Measurements from ENCODE around the gene DNMT3A.

The DNMT3A gene

DNA sequence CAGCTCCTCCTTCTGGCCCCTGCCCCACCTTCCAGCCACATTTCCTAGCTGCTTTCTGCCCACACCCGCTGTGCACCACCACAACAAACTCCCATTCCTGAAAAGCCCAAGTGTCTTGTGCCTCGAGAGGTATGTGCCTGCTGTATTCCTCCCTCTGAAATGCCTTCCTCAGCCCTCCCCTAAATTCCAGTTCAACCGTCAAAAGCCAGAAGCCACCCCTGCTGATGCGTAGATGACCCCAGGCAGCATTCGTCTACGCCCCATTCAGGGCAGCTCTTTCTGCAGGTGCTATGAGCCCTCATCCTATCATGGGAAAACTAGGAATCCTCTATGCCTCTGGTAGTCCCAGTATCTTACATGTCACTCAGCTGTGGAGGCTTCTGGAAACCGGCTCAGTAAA lies 71.7 kb downstream of the DNMT3A start:
- no peak overlapping the region for H2AK5ac ChIP-seq (ENCODE audit: low read depth, low read length)
- H2BK120ac ChIP-seq (ENCODE audit: low read depth, low read length) = no peak overlapping the region
- no peak overlapping the region for H2BK15ac ChIP-seq (ENCODE audit: low read length)
- WGBS, 2 donors (ENCODE audit: extremely low coverage in 2 of 2, insufficient read length in 2 of 2, insufficient replicate concordance in 1 of 2) = no CpG with 5 or more reads among the region's 7 CpGs
- H3K4ac ChIP-seq (ENCODE audit: low read length) = no peak overlapping the region
- no peak overlapping the region for H2AFZ ChIP-seq (ENCODE audit: low read length)
- no peak overlapping the region for H3K4me3 ChIP-seq (ENCODE audit: low read length in 2 of 2)
- H2BK5ac ChIP-seq (ENCODE audit: low read length) = no peak overlapping the region
- no peak overlapping the region for H3K9ac ChIP-seq (ENCODE audit: low read depth, low read length, poor library complexity)
- H4K8ac ChIP-seq (ENCODE audit: low read depth, low read length) = no peak overlapping the region
- no peaks in the 10 kb centered on the region for H3K27me3 ChIP-seq (ENCODE audit: control insufficient read depth in 3 of 3, insufficient read depth in 3 of 3, low read depth in 1 of 3, low read length in 3 of 3)
- H3K4me1 ChIP-seq (ENCODE audit: control insufficient read depth in 2 of 2, insufficient read depth in 1 of 2, low read depth in 1 of 2, low read length in 2 of 2) = peaks cover 4 to 21% of the 10 kb centered on the region in 2 donors
- H2BK12ac ChIP-seq (ENCODE audit: low read length) = no peak overlapping the region
- no peaks in the 10 kb centered on the region for H3K36me3 ChIP-seq (replicated peaks in 1 of 2; ENCODE audit: control insufficient read depth in 2 of 2, insufficient read depth in 2 of 2, low read length in 2 of 2)
- H3K9me3 ChIP-seq (replicated peaks in 1 of 2; ENCODE audit: control insufficient read depth in 2 of 2, insufficient read depth in 1 of 2, low read depth in 1 of 2, low read length in 2 of 2) = no peaks in the 10 kb centered on the region
- no peaks in the 10 kb centered on the region for H3K79me1 ChIP-seq (ENCODE audit: low read depth, low read length)
- H3K14ac ChIP-seq (ENCODE audit: low read length) = no peak overlapping the region
- DNase-seq (ENCODE audit: low spot score) = no peak
- peak overlapping the region; percentile 71 for H3K27ac ChIP-seq (replicated peaks; ENCODE audit: low read length)
- H3K18ac ChIP-seq (ENCODE audit: low read length) = peak overlapping the region; percentile 92
- peak overlapping the region; percentile 26 for H3K4me2 ChIP-seq (ENCODE audit: insufficient read depth, low read length, poor library complexity, severe bottlenecking)
- H4K91ac ChIP-seq (ENCODE audit: low read depth, low read length, poor library complexity) = no peak overlapping the region
- H3K23ac ChIP-seq (ENCODE audit: low read depth, low read length, poor library complexity) = no peak overlapping the region

DNA sequence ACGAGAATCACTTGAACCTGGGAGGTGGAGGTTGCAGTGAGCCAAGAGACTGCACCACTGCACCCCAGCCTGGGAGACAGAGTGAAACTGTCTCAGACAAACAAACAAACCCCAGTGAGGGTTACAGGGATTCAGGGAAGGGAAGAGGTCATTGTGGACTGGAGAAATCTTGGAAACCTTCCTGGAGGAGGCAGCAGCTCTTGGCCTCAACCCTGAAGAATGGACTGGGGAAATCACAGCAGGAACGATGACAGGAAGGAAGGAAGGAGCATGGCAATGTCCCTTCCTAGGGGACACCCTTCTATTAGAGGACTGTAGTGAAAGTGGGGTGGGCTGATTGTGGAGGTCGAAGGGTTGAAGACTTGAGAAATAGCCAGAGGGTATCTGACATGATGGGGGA lies 72.5 kb downstream of the DNMT3A start:
- no CpG with 5 or more reads among the region's 3 CpGs for WGBS, 2 donors (ENCODE audit: extremely low coverage in 2 of 2, insufficient read length in 2 of 2, insufficient replicate concordance in 1 of 2)
- Histone ChIP-seq H4K91ac (ENCODE audit: low read depth, low read length, poor library complexity) (no peak overlapping the region), H3K4ac (ENCODE audit: low read length) (no peak overlapping the region), H4K8ac (ENCODE audit: low read depth, low read length) (no peak overlapping the region), H2BK12ac (ENCODE audit: low read length) (no peak overlapping the region), H2BK15ac (ENCODE audit: low read length) (no peak overlapping the region), H3K27ac (replicated peaks; ENCODE audit: low read length) (no peak overlapping the region), H2BK5ac (ENCODE audit: low read length) (no peak overlapping the region), H3K14ac (ENCODE audit: low read length) (no peak overlapping the region), H3K4me2 (ENCODE audit: insufficient read depth, low read length, poor library complexity, severe bottlenecking) (no peak overlapping the region), H3K27me3 (ENCODE audit: control insufficient read depth in 3 of 3, insufficient read depth in 3 of 3, low read depth in 1 of 3, low read length in 3 of 3) (no peaks in the 10 kb centered on the region), H2AK5ac (ENCODE audit: low read depth, low read length) (no peak overlapping the region), H2AFZ (ENCODE audit: low read length) (no peak overlapping the region), H3K23ac (ENCODE audit: low read depth, low read length, poor library complexity) (no peak overlapping the region), H3K4me1 (ENCODE audit: control insufficient read depth in 2 of 2, insufficient read depth in 1 of 2, low read depth in 1 of 2, low read length in 2 of 2) (peaks cover 4 to 24% of the 10 kb centered on the region in 2 donors), H3K9ac (ENCODE audit: low read depth, low read length, poor library complexity) (no peak overlapping the region), H2BK120ac (ENCODE audit: low read depth, low read length) (peak overlapping the region; percentile 13), H3K36me3 (replicated peaks in 1 of 2; ENCODE audit: control insufficient read depth in 2 of 2, insufficient read depth in 2 of 2, low read length in 2 of 2) (no peaks in the 10 kb centered on the region), H3K4me3 (ENCODE audit: low read length in 2 of 2) (no peak overlapping the region), H3K79me1 (ENCODE audit: low read depth, low read length) (no peaks in the 10 kb centered on the region), H3K18ac (ENCODE audit: low read length) (peak overlapping the region; percentile 23), H3K9me3 (replicated peaks in 1 of 2; ENCODE audit: control insufficient read depth in 2 of 2, insufficient read depth in 1 of 2, low read depth in 1 of 2, low read length in 2 of 2) (no peaks in the 10 kb centered on the region)
- no peak for DNase-seq (ENCODE audit: low spot score)

DNA sequence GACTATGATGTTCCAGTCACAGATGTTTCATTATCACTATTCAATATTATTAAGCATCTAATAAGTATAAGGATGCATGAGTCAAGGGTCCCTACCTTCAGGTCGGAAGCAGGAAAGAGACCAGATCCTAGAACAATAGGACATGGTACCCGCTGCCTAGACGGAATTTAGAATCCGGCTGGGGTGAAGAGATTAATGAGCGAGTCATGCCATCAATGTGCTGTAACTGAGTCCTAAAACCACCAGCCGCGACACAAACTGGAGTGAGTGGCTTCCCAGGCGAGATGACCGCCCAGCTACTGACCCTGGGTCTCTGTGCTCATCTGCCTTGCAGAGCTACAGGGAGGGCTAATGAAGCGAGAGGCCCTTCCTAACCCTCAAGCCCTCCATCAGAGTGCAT lies 73.6 kb downstream of the DNMT3A start:
- no peak overlapping the region for H2BK12ac ChIP-seq (ENCODE audit: low read length)
- no peak overlapping the region for H3K23ac ChIP-seq (ENCODE audit: low read depth, low read length, poor library complexity)
- no peak overlapping the region for H4K8ac ChIP-seq (ENCODE audit: low read depth, low read length)
- H3K4me1 ChIP-seq (ENCODE audit: control insufficient read depth in 2 of 2, insufficient read depth in 1 of 2, low read depth in 1 of 2, low read length in 2 of 2) = peaks cover 9 to 25% of the 10 kb centered on the region in 2 donors
- H4K91ac ChIP-seq (ENCODE audit: low read depth, low read length, poor library complexity) = no peak overlapping the region
- no peak overlapping the region for H3K4me3 ChIP-seq (ENCODE audit: low read length in 2 of 2)
- H3K18ac ChIP-seq (ENCODE audit: low read length) = peak overlapping the region; percentile 86
- H3K27me3 ChIP-seq (ENCODE audit: control insufficient read depth in 3 of 3, insufficient read depth in 3 of 3, low read depth in 1 of 3, low read length in 3 of 3) = no peaks in the 10 kb centered on the region
- H2BK15ac ChIP-seq (ENCODE audit: low read length) = peak overlapping the region; percentile 8
- no peak overlapping the region for H3K14ac ChIP-seq (ENCODE audit: low read length)
- no peak overlapping the region for H3K4ac ChIP-seq (ENCODE audit: low read length)
- no peak for DNase-seq (ENCODE audit: low spot score)
- H3K79me1 ChIP-seq (ENCODE audit: low read depth, low read length) = no peaks in the 10 kb centered on the region
- H3K27ac ChIP-seq (replicated peaks; ENCODE audit: low read length) = no peak overlapping the region
- no peaks in the 10 kb centered on the region for H3K36me3 ChIP-seq (replicated peaks in 1 of 2; ENCODE audit: control insufficient read depth in 2 of 2, insufficient read depth in 2 of 2, low read length in 2 of 2)
- H3K9ac ChIP-seq (ENCODE audit: low read depth, low read length, poor library complexity) = no peak overlapping the region
- no peak overlapping the region for H3K4me2 ChIP-seq (ENCODE audit: insufficient read depth, low read length, poor library complexity, severe bottlenecking)
- no peaks in the 10 kb centered on the region for H3K9me3 ChIP-seq (replicated peaks in 1 of 2; ENCODE audit: control insufficient read depth in 2 of 2, insufficient read depth in 1 of 2, low read depth in 1 of 2, low read length in 2 of 2)
- H2BK120ac ChIP-seq (ENCODE audit: low read depth, low read length) = peak overlapping the region; percentile 84
- WGBS, 2 donors (ENCODE audit: extremely low coverage in 2 of 2, insufficient read length in 2 of 2, insufficient replicate concordance in 1 of 2) = no CpG with 5 or more reads among the region's 10 CpGs
- H2AK5ac ChIP-seq (ENCODE audit: low read depth, low read length) = peak overlapping the region; percentile 4
- no peak overlapping the region for H2AFZ ChIP-seq (ENCODE audit: low read length)
- peak overlapping the region; percentile 7 for H2BK5ac ChIP-seq (ENCODE audit: low read length)

DNA sequence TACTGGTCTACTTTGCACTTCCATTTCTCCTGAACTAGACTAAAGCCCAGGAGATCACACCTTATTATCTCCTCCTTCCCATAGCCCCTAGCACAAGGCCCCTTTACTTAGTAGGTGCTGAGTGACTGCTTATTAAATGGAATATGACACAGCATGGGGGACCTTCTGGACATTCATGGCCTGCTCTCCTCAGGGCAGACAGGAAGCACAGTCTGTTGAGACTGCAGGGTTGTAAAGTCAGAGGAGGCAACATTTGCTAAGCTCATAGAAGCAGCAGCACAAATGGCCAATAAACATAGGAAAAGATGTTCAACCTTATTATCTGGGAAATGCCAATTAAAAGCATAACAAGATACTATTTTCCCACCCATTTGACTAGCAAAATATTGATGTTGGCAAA lies 75.3 kb downstream of the DNMT3A start:
- Histone ChIP-seq H2BK120ac (ENCODE audit: low read depth, low read length) (no peak overlapping the region), H3K4me2 (ENCODE audit: insufficient read depth, low read length, poor library complexity, severe bottlenecking) (no peak overlapping the region), H2AFZ (ENCODE audit: low read length) (no peak overlapping the region), H3K4me1 (ENCODE audit: control insufficient read depth in 2 of 2, insufficient read depth in 1 of 2, low read depth in 1 of 2, low read length in 2 of 2) (peaks cover 9 to 26% of the 10 kb centered on the region in 2 donors), H2BK5ac (ENCODE audit: low read length) (no peak overlapping the region), H2BK12ac (ENCODE audit: low read length) (no peak overlapping the region), H2BK15ac (ENCODE audit: low read length) (no peak overlapping the region), H3K27me3 (ENCODE audit: control insufficient read depth in 3 of 3, insufficient read depth in 3 of 3, low read depth in 1 of 3, low read length in 3 of 3) (no peaks in the 10 kb centered on the region), H2AK5ac (ENCODE audit: low read depth, low read length) (no peak overlapping the region), H4K8ac (ENCODE audit: low read depth, low read length) (no peak overlapping the region), H3K27ac (replicated peaks; ENCODE audit: low read length) (no peak overlapping the region), H3K14ac (ENCODE audit: low read length) (no peak overlapping the region), H3K4me3 (ENCODE audit: low read length in 2 of 2) (no peak overlapping the region), H3K9me3 (replicated peaks in 1 of 2; ENCODE audit: control insufficient read depth in 2 of 2, insufficient read depth in 1 of 2, low read depth in 1 of 2, low read length in 2 of 2) (no peaks in the 10 kb centered on the region), H4K91ac (ENCODE audit: low read depth, low read length, poor library complexity) (no peak overlapping the region), H3K9ac (ENCODE audit: low read depth, low read length, poor library complexity) (no peak overlapping the region), H3K36me3 (replicated peaks in 1 of 2; ENCODE audit: control insufficient read depth in 2 of 2, insufficient read depth in 2 of 2, low read length in 2 of 2) (no peaks in the 10 kb centered on the region), H3K23ac (ENCODE audit: low read depth, low read length, poor library complexity) (no peak overlapping the region), H3K18ac (ENCODE audit: low read length) (no peak overlapping the region), H3K79me1 (ENCODE audit: low read depth, low read length) (no peaks in the 10 kb centered on the region), H3K4ac (ENCODE audit: low read length) (no peak overlapping the region)
- DNase-seq (ENCODE audit: low spot score) = no peak

Measured in neuronal stem cell (in vitro differentiated cells).